CD4-positive, alpha-beta T cell treated with Interleukin-15 for 4 hours (primary cell): ENCODE results near the gene USHBP1.
A peak's percentile ranks its signal among the peaks of the same experiment; 100 is the strongest.
"Not testable (repeated sequence)": the region's sequence is repeated elsewhere in the genome, so short reads cannot be mapped to it uniquely, and the experiment has no call there.

Experiments used
- DNase-seq: peaks from one replicate; pipeline ENCODE4 v3.0.0-alpha.2; 2020; ENCODE audit warnings: low spot score

The USHBP1 gene

DNA sequence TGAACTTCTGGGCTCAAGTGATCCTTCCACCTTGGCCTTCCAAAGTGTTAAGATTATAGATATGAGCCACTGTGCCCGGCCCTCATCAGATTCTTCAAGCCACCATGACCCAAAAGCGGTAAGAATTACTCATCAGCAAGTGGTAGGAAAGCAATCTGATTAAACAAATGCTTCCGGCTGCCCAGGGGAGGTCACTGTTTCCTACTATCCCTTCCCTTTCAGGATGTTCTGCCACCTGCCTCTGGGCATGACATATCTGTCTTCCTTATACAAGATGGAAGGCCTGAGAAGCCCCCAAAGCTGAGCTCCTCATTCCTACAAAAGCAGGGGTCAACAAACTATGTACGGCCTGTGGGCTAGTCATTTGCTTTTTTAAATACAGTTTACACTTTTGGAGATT, 31.7 kb upstream of the USHBP1 start:
- DNase-seq, result no peak

DNA sequence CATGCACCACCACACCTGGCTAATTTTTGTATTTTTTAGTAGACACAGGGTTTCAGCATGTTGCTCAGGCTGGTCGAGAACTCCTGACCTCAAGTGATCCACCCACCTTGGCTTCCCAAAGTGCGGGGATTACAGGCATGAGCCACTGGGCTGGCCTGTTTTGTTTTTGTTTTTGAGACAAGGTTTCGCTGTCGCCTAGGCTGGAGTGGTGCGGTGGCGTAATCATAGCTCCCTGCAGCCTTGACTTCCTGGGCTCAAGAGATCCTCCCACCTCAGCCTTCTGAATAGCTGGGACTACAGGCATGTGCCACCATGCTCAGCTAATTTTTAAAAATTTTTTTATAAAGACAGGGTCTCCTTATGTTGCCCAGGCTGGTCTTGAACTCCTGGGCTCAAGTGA, 31.0 kb upstream of the USHBP1 start:
- DNase-seq, result not testable (repeated sequence)

DNA sequence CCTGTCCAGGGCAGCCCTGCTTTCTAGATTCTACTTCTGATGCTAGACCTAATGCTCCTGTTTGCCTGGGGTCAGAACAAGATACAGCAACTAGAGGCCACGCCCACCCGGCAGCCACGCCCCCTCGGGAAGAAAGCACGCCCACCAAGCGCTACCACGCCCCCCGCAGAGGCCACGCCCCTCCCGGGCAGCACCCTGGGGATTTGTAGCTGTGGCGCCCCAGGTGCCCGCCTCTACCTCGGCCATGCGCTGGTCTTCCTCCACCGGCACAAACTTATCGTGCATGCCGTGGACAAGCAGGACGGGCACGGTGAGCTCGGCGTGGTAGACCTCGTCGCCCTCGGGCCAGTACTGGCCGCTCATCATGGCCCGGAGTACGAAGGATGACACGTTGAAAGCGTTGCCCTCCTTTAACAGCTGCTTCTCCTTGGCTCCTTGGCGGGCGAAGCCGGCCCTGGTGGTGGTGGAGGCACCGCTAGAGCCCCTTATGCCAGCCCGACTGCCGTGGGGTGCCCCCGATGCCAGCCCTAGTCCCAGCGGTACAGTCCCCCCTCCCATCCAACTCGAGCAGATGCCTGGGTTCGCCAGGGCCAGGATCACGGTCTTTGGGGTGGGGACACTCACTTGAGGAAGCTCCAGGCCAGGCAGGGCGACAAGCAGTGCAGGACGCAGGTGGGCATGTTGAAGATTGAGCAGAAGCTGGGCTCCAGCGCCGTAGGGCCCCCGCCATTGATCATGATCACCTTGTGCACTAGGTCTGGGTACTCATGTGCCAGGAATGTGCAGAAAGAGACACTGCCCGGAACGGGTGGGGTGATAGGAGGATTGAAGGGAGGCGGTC, 29.7 kb upstream of the USHBP1 start:
- DNase-seq, result peak; percentile 25

DNA sequence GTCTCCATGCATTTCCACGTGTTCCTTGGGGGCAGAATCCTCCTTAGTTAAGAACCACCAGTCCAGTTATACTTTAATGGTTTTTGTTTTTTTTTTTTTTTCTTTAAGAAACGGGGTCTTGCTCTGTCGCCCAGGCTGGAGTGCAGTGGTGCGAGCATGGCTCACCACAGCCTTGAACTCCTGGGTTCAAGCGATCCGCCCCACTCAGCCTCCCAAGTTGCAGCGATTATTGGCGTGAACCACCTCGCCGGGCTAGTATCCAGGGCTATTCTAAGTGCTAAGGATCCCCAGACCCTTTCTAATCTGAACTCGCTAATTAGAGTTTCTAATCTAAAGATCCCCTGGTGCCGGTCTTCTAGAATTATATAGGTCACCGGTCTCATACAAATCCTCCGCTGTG, 29.1 kb upstream of the USHBP1 start:
- no peak for DNase-seq

DNA sequence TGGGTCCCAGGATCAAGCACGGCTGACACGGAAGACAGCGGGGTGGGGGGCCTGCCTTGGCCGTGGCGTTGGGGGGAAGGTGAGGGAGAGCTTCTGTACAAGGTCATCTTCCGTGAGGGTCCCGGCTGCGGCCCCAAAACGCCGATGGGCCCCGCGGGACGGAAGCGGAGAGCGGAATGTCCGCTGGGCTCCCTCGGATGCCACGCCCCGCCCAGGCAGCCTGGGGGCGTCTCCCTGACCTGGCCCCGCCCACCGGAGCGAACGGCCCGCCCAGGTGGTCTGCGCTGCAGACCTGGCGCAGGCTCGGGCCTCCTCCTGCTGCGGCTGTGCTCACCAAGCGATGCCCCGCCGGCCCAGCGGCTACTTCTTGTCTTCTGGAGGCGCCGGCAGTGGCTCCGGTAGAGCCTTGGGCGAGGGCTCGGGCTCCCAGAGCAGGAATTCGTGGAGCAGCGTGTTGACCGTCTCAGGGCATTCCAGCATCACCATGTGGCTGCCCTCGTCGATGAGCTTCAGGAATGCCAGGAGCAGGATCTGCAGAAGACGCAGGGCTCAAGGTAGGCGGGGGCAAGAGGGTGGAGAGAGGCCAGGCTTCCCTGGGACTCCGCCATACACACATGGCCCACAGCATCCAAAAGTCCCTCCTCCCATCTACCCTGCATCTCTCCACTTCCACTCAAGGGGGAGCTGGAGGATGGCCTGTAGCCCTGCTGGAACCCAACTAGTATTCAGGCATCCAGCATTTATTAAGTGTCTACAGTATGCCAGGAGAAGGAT, 27.9 kb upstream of the USHBP1 start:
- peak; percentile 81 for DNase-seq

DNA sequence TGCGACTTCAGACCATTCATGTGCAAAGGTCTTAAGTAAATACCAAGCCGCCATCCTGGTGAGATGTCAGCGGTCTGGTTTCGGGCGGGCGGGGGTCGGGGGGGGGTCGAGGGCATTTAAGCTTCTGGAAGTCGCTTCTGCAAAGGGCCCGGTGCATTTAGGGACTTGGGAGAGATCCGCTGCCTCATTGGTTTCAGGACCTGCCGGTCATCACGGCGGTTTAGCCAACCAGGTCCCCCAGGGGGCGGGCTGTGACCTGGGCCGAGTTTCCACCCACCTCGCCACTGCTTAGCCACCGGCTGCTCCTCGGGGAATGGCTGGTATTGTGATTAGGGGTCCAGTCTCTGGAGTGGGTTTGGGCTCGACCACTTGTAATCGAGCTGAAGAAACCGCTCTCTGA, 24.9 kb upstream of the USHBP1 start:
- DNase-seq, result peak; percentile 18

DNA sequence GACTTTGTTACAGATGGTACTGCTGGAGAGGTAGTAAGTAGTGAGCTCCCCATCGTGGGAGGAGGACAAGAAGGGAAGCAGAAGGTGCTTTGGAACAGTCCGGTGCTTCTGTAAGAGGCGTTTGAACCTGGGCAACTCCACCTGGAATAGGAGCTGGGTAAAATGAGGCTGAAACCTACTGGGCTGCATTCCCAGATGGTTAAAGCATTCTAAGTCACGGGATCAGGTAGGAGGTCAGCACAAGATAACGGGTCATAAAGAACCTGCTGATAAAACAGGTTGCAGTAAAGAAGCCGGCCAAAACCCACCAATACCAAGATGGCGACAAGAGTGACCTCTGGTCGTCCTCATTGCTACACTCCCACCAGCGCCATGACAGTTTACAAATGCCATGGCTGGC, 22.2 kb upstream of the USHBP1 start:
- no peak for DNase-seq

DNA sequence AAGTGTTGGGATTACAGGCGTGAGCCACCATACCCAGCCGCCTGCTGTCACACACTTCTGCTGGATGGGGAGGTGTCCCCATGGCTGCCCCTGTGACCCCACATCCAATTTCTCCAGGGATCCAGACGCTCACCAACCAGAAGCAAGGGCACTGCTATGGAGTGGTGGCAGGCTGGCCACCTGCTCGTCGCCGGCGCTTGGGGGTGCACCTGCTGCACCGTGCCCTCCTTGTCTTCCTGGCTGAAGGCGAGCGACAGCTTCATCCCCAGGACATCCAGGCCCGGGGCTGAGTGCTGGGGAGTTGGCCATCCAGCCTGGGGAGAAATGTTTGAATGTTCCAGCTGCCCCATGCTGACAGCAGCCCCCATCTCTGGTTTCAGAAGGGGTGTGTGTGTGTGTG, 21.7 kb upstream of the USHBP1 start:
- DNase-seq, result no peak

DNA sequence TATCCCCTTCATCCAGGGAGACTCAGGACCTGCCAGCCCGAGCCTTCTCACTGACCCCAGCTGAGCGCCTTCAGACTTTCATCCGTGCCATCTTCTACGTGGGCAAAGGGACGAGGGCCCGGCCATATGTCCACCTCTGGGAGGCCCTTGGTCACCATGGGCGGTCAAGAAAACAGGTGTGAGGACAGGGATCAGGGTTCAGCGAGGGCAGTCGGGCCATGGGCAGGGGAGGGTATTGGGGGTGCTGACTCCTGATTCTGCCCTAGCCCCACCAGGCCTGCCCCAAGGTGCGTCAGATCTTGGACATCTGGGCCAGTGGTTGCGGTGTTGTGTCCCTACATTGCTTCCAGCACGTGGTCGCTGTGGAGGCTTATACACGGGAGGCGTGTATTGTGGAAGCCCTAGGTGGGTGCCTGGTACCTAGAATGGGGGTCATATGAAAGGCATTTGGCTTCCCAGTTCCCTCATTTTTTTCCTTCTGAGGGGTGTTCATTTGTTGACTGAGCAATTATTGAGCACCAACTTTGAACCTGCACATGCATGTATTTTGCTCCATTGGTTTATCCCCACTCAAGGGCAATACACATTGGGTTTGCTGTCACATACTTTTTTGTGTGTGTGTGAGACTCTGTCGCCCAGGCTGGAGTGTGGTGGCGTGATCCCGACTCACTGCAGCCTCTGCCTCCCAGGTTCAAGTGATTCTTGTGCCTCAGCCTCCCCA, 21.0 kb upstream of the USHBP1 start:
- no peak for DNase-seq

DNA sequence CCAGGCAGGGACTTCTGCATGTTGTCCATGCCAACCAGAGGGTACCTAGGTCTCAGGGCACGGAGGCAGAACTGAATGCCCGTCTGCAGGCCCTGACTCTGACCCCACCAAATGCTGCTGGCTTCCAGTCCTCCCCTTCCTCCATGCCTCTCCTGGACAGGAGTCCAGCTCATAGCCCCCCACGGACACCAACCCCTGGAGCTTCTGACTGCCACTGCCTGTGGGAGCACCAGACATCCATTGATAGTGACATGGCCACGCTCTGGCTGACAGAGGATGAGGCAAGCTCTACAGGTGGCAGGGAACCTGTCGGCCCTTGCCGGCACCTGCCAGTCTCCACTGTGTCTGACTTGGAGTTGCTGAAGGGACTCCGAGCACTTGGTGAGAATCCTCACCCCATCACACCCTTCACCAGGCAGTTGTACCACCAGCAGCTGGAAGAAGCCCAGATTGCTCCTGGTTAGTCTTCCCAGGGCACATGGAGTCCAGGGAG, 19.0 kb upstream of the USHBP1 start:
- DNase-seq, result no peak

DNA sequence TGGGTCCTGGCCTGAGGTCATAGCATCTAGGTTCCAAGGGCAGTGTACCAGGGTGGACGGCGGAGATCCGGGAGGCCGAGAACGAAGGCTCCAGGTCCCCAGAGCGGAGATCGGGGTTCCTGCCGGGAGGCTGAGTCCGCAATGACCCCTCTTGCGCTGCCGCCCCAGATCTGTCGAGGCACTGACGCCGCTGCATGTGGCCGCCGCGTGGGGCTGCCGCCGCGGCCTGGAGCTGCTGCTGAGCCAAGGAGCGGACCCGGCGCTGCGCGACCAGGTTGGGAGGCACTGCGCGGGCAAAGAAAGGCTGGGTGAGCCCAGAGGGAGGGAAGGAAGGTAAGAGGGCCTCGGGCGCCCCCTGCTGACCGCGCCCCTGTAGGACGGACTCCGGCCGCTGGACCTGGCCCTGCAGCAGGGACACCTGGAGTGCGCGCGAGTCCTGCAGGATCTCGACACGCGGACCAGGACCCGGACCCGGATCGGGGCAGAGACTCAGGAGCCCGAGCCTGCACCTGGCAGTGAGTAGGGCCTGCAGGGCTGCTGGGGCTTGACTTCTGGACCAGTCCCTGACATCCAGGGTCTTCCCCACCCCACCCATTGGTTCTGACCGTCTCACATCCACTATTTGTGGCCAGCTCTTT, 18.1 kb upstream of the USHBP1 start:
- peak; percentile 76 for DNase-seq

DNA sequence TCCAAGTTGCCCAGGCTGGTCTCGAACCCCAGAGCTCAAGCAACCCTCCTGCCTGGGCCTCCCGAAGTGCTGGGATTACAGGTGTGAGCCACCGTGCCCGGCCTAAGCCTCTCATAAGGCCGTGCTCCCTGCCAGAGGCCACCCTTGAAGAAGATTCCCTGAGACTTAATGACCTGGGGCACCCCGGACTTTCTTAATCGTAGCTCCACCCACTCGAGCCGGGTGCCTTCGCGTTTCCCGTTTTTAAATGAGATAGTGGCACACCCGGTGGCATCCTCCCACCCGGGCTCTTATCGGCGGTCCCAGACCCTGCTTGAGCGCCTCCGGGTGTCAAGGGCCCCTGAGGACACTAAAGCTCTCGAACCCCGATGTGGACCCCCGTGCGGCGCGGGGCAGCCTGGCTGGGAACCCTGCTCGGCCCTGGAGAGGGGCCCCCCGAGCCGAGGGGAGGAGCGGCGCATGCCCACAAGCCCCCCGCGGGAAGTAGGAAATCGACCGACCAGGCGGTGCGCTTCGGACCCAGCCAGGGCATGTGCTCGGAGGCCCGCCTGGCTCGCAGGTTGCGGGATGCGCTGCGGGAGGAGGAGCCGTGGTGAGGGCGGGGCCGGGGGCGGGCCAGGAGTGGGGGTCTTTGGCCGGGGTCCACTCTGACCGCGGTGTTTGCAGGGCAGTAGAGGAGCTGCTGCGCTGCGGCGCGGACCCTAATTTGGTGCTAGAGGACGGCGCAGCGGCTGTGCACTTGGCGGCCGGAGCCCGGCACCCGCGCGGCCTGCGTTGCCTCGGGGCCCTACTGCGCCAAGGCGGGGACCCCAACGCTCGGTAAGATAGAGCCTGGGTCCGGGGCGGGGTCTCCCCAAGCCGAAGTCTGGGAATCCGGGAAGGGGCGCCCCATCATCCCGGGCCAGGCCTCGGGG, 17.1 kb upstream of the USHBP1 start, which contains the start of gene ANKLE1:
Gene ANKLE1 (plus strand): TSS at position 511 of the 914 bp plus-strand sequence. CDS start 20 bp downstream, at position 531.
- DNase-seq, result peak; percentile 10

DNA sequence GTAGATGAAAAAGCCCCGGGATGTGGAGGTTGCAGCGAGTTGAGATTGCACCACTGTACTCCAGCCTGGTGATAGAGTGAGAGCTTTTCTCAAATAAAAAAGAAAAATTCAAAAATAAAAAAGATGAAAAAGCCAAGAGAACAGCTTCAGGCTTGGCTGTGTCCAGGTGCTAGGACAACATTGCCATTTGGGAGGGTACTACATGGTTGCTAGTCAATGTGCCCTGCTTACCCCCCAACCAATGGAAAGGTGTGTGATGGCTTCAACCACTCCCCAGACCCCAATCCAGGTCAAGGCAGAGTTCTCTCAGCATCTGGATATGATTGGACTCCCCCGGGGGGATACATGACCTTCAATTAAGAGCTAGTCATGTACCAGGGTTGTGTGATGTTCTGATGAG, 14.9 kb upstream of the USHBP1 start:
- DNase-seq, result no peak

DNA sequence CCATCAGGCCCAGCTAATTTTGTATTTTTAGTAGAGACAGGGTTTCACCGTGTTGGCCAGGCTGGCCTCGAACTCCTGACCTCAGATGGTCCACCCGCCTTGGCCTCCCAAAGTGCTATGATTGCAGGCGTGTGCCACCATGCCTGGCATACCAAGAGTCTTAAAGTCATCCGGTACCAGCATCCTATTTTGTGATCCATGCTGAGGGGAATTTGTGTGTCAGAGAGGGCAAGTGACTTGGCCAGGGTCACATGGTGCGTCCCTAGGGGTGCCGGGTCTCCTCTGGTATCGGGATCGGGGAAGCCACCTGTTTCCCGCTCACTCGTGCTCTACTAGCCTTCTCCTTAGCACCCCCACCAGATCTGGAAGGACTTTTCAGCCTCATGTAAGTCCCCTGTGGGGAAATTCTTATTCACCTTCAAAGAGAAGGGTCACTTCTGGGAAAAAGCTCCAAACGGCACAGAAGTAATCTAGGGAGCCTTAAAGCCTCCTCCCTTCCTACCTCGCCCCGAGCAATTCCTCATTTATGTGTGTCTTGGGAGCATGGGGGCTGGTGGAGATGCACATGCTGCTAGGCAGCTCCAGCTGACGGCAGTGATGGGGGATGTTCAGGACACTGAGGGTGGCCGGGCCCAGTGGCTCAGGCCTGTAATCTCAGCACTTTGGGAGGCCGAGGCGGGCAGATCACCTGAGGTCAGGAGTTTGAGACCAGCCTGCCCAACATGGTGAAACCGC, 11.1 kb upstream of the USHBP1 start:
- DNase-seq, result no peak

DNA sequence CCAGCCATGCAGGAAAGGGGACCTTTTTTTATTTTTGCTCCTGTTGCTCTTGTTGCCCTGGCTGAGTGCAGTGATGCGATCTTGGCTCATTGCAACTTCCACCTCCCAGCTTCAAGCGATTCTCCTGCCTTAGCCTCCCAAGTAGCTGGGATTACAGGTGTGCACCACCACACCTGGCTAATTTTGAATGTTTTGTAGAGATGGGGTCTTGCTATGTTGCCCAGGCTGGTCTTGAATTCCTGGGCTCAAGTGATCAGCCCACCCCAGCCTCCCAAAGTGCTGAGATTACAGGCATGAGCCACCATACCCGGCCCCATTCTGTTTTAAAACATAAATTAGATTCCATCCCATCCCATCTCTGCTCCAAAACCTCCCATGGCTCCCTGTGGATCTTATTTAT, 10.3 kb upstream of the USHBP1 start:
- DNase-seq, result not testable (repeated sequence)

DNA sequence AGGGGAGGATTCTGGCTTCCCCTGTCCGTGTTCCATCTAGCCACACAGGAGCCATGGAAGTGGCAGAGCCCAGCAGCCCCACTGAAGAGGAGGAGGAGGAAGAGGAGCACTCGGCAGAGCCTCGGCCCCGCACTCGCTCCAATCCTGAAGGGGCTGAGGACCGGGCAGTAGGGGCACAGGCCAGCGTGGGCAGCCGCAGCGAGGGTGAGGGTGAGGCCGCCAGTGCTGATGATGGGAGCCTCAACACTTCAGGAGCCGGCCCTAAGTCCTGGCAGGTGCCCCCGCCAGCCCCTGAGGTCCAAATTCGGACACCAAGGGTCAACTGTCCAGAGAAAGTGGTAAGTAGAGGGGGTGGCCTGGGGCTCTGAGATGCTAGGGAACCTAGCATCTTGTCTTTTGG, 4.2 kb upstream of the USHBP1 start:
- DNase-seq, result no peak

DNA sequence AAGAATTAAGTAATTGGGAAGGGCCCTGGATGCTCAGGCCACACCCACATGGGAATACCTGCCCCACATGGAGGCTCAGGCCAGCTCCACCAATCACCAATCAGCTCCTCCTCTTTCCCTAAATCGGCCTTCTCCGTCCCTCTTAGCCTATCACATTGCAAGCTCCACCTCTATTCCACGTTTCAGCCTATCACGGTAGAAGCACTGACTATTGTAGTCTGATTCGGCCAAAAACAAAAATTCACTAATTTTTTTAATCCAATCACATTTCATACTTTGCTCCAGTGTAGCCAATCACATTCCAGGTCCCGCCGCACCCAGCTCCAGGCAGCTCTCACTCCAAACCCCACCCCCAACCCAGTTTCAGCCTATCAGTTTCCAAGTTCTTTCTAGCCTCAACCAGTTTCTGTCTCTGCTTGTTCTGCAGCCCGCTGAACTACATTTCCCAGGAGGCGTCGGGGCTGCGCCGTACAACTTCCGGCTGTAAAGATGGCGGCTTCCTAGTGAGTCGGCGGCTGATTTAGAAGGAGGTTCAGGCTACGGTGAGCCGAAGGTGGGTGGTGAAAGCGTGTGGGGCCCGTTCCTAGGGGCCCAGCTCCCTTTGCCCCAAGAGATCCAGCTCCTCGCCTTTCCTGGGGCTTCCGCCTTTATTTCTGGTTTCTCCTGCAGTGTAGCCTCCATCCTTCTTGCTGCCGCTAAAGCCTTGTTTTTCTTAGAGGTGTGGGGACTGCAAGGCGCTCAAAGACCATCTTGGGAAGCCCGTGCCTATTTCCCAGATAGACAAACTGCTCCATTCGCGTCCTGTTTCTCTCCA, 2.6 kb upstream of the USHBP1 start, which contains the start of gene BABAM1:
Gene BABAM1 (plus strand): TSS at position 469 of the 814 bp plus-strand sequence. CDS start 1,364 bp downstream, outside the sequence.
- peak; percentile 98 for DNase-seq

DNA sequence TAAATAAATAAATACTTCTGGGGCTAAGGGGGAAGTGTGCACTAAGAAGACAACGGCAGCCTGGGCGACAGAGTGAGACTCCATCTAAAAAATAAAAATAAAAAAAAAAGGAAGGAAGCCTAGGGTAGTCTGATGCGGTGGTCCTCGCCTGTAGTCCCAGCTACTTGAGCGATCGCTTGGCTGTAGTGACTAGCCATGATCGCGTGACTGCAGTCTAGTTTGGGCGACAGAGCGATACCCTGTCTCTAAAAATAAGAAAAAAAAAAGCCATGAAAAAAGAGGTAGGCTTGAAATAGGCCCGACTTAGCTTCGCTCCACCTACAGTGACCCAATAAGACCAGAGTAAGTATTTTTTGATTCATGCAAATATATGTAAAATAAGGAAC, 2.0 kb upstream of the USHBP1 start:
- no peak for DNase-seq

DNA sequence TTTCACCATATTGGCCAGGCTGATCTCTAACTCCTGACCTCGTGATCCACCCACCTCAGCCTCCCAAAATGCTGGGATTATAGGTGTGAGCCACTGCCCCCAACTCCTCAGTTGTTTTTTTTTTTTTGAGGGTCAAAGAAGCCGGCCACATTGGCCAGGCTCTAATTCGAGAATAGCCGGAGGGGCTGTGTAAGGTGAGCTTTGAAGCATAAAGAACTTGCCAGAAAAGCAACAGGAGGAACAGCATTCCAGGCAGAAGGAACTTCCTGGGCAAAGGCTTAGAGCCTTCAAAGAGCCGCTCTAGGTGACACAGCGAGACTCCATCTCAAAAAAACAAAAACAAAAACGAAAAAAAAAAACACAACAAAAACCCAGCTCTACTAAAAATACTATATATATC, 1.5 kb upstream of the USHBP1 start:
- no peak for DNase-seq
